ENCODE data around the gene ZMAT3.

The ZMAT3 gene

DNA sequence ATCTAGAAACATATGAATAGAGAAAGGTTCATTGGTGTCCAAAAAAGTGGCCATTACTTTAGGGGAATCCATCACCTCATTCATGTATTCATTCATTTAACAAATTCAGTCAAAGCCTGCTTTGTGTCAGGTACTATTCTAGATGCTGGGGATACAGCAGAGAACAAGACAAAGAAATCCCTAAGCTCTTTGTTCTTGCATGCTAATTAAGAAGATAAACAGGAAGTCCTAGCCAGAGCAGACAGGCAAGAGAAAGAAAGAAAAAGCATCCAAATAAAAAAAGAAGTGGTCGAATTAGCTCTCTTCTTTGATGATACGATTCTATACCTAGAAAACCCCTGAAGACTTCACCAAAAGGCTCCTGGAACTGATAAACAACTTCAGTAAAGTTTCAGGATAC, 12.4 kb upstream of the ZMAT3 start:
- H3K18ac ChIP-seq (ENCODE audit: low read depth in 1 of 2, low read length in 2 of 2) = no peak overlapping the region
- H3K9ac ChIP-seq (ENCODE audit: low read length) = no peak overlapping the region
- H3K27me3 ChIP-seq (ENCODE audit: control insufficient read depth in 1 of 2, insufficient read depth in 1 of 2, low read length in 2 of 2) = no peaks in the 10 kb centered on the region
- no peak overlapping the region for H3K4ac ChIP-seq (ENCODE audit: low read depth in 1 of 2, low read length in 2 of 2)
- no peak overlapping the region for H4K8ac ChIP-seq (ENCODE audit: low read length)
- H3K14ac ChIP-seq (ENCODE audit: low read length in 2 of 2) = no peak overlapping the region
- whole genome bisulfite sequencing = no CpG with 5 or more reads among the region's 2 CpGs
- no peak overlapping the region for H2AFZ ChIP-seq (ENCODE audit: low read depth, low read length)
- H3K23ac ChIP-seq (ENCODE audit: low read length in 2 of 2) = no peak overlapping the region
- H2BK5ac ChIP-seq (ENCODE audit: low read depth, low read length, poor library complexity, severe bottlenecking) = no peak overlapping the region
- no peak overlapping the region for H3K27ac ChIP-seq (ENCODE audit: low read length, poor library complexity, severe bottlenecking)
- no peaks in the 10 kb centered on the region for H3K9me3 ChIP-seq (ENCODE audit: control insufficient read depth, low read length)
- no peak overlapping the region for H2BK120ac ChIP-seq (ENCODE audit: low read depth, low read length)
- H3K4me3 ChIP-seq (ENCODE audit: insufficient read depth in 1 of 2, low read depth in 1 of 2, low read length in 2 of 2) = no peak overlapping the region
- DNase-seq = no peak
- no peak overlapping the region for H4K91ac ChIP-seq (ENCODE audit: low read length)
- no peaks in the 10 kb centered on the region for H3K36me3 ChIP-seq (ENCODE audit: control insufficient read depth in 1 of 2, insufficient read depth in 2 of 2, low read depth in 1 of 2, low read length in 2 of 2)
- no peak overlapping the region for H2BK15ac ChIP-seq (ENCODE audit: low read depth, poor library complexity, severe bottlenecking)
- H3K79me1 ChIP-seq (replicated peaks; ENCODE audit: low read length, poor library complexity, severe bottlenecking) = no peaks in the 10 kb centered on the region
- no peak overlapping the region for H2AK5ac ChIP-seq (ENCODE audit: low read length, severe bottlenecking)
- no peaks in the 10 kb centered on the region for H3K4me1 ChIP-seq (ENCODE audit: control insufficient read depth, insufficient read depth, low read depth, low read length)
- H3K4me2 ChIP-seq (ENCODE audit: low read length, poor library complexity, severe bottlenecking) = no peak overlapping the region
- no peak overlapping the region for H2BK12ac ChIP-seq (ENCODE audit: low read length in 2 of 2)

DNA sequence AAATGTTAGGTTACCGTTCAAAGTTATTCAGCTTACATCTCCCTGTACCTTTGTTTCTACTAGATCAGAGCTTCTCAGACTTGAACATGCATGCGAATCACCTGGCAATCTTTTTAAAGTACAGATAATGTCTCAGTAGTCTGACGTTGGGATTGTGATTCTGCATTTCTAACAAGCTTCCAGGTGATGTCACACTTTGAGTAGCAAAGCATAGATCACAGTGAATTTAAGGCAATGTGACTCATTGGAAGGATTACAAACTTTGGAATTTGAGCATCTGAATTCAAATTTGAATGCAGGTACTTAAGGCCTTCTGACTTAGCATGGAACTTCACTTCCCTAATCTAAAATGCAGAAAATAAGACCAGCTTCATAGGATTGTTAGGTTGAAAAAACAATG, 10.8 kb upstream of the ZMAT3 start:
- Histone ChIP-seq H3K36me3 (ENCODE audit: control insufficient read depth in 1 of 2, insufficient read depth in 2 of 2, low read depth in 1 of 2, low read length in 2 of 2) (no peaks in the 10 kb centered on the region), H3K4me1 (ENCODE audit: control insufficient read depth, insufficient read depth, low read depth, low read length) (no peaks in the 10 kb centered on the region), H2AFZ (ENCODE audit: low read depth, low read length) (no peak overlapping the region), H4K8ac (ENCODE audit: low read length) (no peak overlapping the region), H3K4ac (ENCODE audit: low read depth in 1 of 2, low read length in 2 of 2) (no peak overlapping the region), H2AK5ac (ENCODE audit: low read length, severe bottlenecking) (no peak overlapping the region), H2BK12ac (ENCODE audit: low read length in 2 of 2) (no peak overlapping the region), H3K9ac (ENCODE audit: low read length) (no peak overlapping the region), H4K91ac (ENCODE audit: low read length) (no peak overlapping the region), H3K9me3 (ENCODE audit: control insufficient read depth, low read length) (no peaks in the 10 kb centered on the region), H3K4me3 (ENCODE audit: insufficient read depth in 1 of 2, low read depth in 1 of 2, low read length in 2 of 2) (no peak overlapping the region), H3K18ac (ENCODE audit: low read depth in 1 of 2, low read length in 2 of 2) (no peak overlapping the region), H3K14ac (ENCODE audit: low read length in 2 of 2) (no peak overlapping the region), H3K27ac (ENCODE audit: low read length, poor library complexity, severe bottlenecking) (no peak overlapping the region), H3K23ac (ENCODE audit: low read length in 2 of 2) (no peak overlapping the region), H3K79me1 (replicated peaks; ENCODE audit: low read length, poor library complexity, severe bottlenecking) (no peaks in the 10 kb centered on the region), H3K27me3 (ENCODE audit: control insufficient read depth in 1 of 2, insufficient read depth in 1 of 2, low read length in 2 of 2) (no peaks in the 10 kb centered on the region), H2BK120ac (ENCODE audit: low read depth, low read length) (no peak overlapping the region), H3K4me2 (ENCODE audit: low read length, poor library complexity, severe bottlenecking) (no peak overlapping the region), H2BK15ac (ENCODE audit: low read depth, poor library complexity, severe bottlenecking) (no peak overlapping the region), H2BK5ac (ENCODE audit: low read depth, low read length, poor library complexity, severe bottlenecking) (no peak overlapping the region)
- 81% methylated on average over 3 of the region's 3 CpGs for WGBS
- DNase-seq = no peak

DNA sequence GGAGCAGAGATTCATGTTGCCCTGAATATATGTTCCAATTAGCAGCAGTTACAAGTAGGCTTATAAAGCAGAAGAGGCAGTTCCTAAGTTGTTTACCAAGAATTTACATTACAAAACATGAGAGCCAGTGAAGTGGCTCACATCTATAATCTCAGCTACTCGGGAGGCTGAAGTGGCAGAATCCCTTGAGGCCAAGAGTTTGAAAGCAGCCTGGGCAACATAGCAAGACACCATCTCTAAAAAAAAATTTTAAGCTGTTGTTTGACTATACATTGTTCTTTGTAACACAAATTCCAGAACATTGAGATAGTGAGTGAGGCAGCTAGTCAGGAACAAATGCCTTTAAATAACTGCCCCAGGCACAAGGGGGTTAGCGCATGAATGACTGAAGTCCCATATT, 10.3 kb upstream of the ZMAT3 start:
- Histone ChIP-seq H2AK5ac (ENCODE audit: low read length, severe bottlenecking) (no peak overlapping the region), H3K79me1 (replicated peaks; ENCODE audit: low read length, poor library complexity, severe bottlenecking) (no peaks in the 10 kb centered on the region), H3K27me3 (ENCODE audit: control insufficient read depth in 1 of 2, insufficient read depth in 1 of 2, low read length in 2 of 2) (no peaks in the 10 kb centered on the region), H3K27ac (ENCODE audit: low read length, poor library complexity, severe bottlenecking) (no peak overlapping the region), H3K18ac (ENCODE audit: low read depth in 1 of 2, low read length in 2 of 2) (no peak overlapping the region), H3K36me3 (ENCODE audit: control insufficient read depth in 1 of 2, insufficient read depth in 2 of 2, low read depth in 1 of 2, low read length in 2 of 2) (no peaks in the 10 kb centered on the region), H4K8ac (ENCODE audit: low read length) (no peak overlapping the region), H3K4ac (ENCODE audit: low read depth in 1 of 2, low read length in 2 of 2) (no peak overlapping the region), H3K4me2 (ENCODE audit: low read length, poor library complexity, severe bottlenecking) (no peak overlapping the region), H3K4me1 (ENCODE audit: control insufficient read depth, insufficient read depth, low read depth, low read length) (no peaks in the 10 kb centered on the region), H2AFZ (ENCODE audit: low read depth, low read length) (no peak overlapping the region), H2BK120ac (ENCODE audit: low read depth, low read length) (no peak overlapping the region), H3K4me3 (ENCODE audit: insufficient read depth in 1 of 2, low read depth in 1 of 2, low read length in 2 of 2) (no peak overlapping the region), H3K9ac (ENCODE audit: low read length) (no peak overlapping the region), H2BK12ac (ENCODE audit: low read length in 2 of 2) (no peak overlapping the region), H2BK15ac (ENCODE audit: low read depth, poor library complexity, severe bottlenecking) (no peak overlapping the region), H3K9me3 (ENCODE audit: control insufficient read depth, low read length) (no peaks in the 10 kb centered on the region), H3K23ac (ENCODE audit: low read length in 2 of 2) (no peak overlapping the region), H2BK5ac (ENCODE audit: low read depth, low read length, poor library complexity, severe bottlenecking) (no peak overlapping the region), H3K14ac (ENCODE audit: low read length in 2 of 2) (no peak overlapping the region), H4K91ac (ENCODE audit: low read length) (no peak overlapping the region)
- no peak for DNase-seq
- WGBS = 89% methylated on average over 2 of the region's 2 CpGs

DNA sequence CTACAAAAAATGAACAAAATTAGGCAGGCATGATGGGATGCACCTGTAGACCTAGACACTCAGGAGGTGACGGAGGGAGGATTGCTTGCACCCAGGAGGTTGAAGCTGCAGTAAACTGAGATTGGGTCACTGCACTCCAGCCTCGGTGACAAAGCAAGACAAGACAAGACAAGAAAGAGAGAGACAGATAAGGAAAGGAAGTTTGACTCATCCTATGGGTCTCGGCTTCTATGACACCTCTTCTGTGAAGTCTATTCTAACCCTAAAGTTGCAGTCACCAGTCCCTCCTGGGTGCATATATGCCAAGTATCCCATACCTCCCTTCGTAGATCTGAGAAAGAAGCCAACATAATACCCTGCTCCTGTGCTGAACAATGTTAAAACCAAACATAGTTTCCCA, 7.9 kb upstream of the ZMAT3 start:
- H2AK5ac ChIP-seq (ENCODE audit: low read length, severe bottlenecking) = no peak overlapping the region
- 81% methylated on average over 4 of the region's 4 CpGs for WGBS

More for the DNA sequence above, 7.9 kb upstream of the ZMAT3 start:
- Histone ChIP-seq H3K4me1 (ENCODE audit: control insufficient read depth, insufficient read depth, low read depth, low read length) (no peaks in the 10 kb centered on the region), H4K8ac (ENCODE audit: low read length) (no peak overlapping the region), H3K4me2 (ENCODE audit: low read length, poor library complexity, severe bottlenecking) (no peak overlapping the region), H3K79me1 (replicated peaks; ENCODE audit: low read length, poor library complexity, severe bottlenecking) (no peaks in the 10 kb centered on the region), H3K9me3 (ENCODE audit: control insufficient read depth, low read length) (no peaks in the 10 kb centered on the region), H2BK120ac (ENCODE audit: low read depth, low read length) (no peak overlapping the region), H3K36me3 (ENCODE audit: control insufficient read depth in 1 of 2, insufficient read depth in 2 of 2, low read depth in 1 of 2, low read length in 2 of 2) (no peaks in the 10 kb centered on the region), H3K14ac (ENCODE audit: low read length in 2 of 2) (no peak overlapping the region), H3K4me3 (ENCODE audit: insufficient read depth in 1 of 2, low read depth in 1 of 2, low read length in 2 of 2) (no peak overlapping the region), H2BK15ac (ENCODE audit: low read depth, poor library complexity, severe bottlenecking) (no peak overlapping the region), H3K4ac (ENCODE audit: low read depth in 1 of 2, low read length in 2 of 2) (no peak overlapping the region), H3K27me3 (ENCODE audit: control insufficient read depth in 1 of 2, insufficient read depth in 1 of 2, low read length in 2 of 2) (no peaks in the 10 kb centered on the region), H3K18ac (ENCODE audit: low read depth in 1 of 2, low read length in 2 of 2) (no peak overlapping the region), H3K27ac (ENCODE audit: low read length, poor library complexity, severe bottlenecking) (no peak overlapping the region), H4K91ac (ENCODE audit: low read length) (no peak overlapping the region), H2BK12ac (ENCODE audit: low read length in 2 of 2) (no peak overlapping the region), H2AFZ (ENCODE audit: low read depth, low read length) (no peak overlapping the region), H3K23ac (ENCODE audit: low read length in 2 of 2) (no peak overlapping the region), H2BK5ac (ENCODE audit: low read depth, low read length, poor library complexity, severe bottlenecking) (no peak overlapping the region), H3K9ac (ENCODE audit: low read length) (no peak overlapping the region)
- no peak for DNase-seq

Data from mesenchymal stem cell (in vitro differentiated cells and primary cell).